Esophagus muscularis mucosa (tissue), 4 donors: ENCODE measurements around the gene POT1.

Experiments
- EP300 ChIP-seq: sonication (generic); formaldehyde crosslinking; IDR thresholded peaks from one replicate; pipeline ENCODE4 v1.6.1; 2017; ENCODE audit warnings: antibody characterized with exemption
- POLR2A ChIP-seq: fragments of 450-650 bp; IDR thresholded peaks from one replicate; pipeline ENCODE4 v1.6.1; 2017; ENCODE audit warnings: antibody characterized with exemption, moderate library complexity, mild to moderate bottlenecking, low read depth
- POLR2AphosphoS5 ChIP-seq, 2 donors: sonication (generic); formaldehyde crosslinking; IDR thresholded peaks; one replicate each; pipeline ENCODE4 v1.6.1; 2017; ENCODE audit warnings: antibody characterized with exemption in 2 of 2
- TF ChIP-seq, protein P1 (sequence below), 3 experiments: fragments of 200-600 bp in 2 of 3; fragments of 450-650 bp in 1 of 3; sonication (generic) in 2 of 3; IDR thresholded peaks; one replicate each; pipeline ENCODE4 v1.5.1; 2017 to 2019; ENCODE audit warnings: antibody characterized with exemption in 3 of 3, mild to moderate bottlenecking in 2 of 3, moderate library complexity in 1 of 3

DNA sequence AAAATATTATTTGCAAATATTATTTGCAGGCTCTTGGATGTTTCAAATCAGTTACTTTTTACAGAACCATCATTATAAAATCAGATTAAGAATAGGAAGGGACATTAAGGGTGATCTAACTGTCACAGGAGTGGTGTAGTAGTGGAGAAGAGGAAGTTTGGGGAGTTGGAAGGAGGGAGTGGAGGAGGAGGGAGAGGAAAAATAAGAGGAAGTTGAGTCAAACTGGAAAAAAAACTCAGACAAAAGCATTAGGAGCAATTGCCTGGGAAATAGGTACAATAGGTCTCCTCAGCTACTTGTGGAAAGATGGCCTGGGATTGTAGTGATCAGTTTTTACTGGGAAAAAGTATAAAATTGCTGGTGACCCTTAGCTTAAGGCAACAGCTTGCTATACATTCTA lies 86.3 kb downstream of the POT1 start:
- TF ChIP-seq, protein P1, sequence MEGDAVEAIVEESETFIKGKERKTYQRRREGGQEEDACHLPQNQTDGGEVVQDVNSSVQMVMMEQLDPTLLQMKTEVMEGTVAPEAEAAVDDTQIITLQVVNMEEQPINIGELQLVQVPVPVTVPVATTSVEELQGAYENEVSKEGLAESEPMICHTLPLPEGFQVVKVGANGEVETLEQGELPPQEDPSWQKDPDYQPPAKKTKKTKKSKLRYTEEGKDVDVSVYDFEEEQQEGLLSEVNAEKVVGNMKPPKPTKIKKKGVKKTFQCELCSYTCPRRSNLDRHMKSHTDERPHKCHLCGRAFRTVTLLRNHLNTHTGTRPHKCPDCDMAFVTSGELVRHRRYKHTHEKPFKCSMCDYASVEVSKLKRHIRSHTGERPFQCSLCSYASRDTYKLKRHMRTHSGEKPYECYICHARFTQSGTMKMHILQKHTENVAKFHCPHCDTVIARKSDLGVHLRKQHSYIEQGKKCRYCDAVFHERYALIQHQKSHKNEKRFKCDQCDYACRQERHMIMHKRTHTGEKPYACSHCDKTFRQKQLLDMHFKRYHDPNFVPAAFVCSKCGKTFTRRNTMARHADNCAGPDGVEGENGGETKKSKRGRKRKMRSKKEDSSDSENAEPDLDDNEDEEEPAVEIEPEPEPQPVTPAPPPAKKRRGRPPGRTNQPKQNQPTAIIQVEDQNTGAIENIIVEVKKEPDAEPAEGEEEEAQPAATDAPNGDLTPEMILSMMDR (IDR thresholded peaks at IDR 0.05): no peak
- no peak for TF ChIP-seq POLR2A
- no peak for TF ChIP-seq EP300
- TF ChIP-seq POLR2AphosphoS5 (IDR thresholded peaks at IDR 0.05): no peak
